ENCODE results near the gene EFR3B.

The EFR3B gene

GRCh38 chr2:25041307-25041927, 459 bp upstream of the EFR3B start (continued):
- TF ChIP-seq ZIC2 (tag by site-specific recombination; IDR thresholded peaks at IDR 0.05) (peak; percentile 34), ZNF792 (tag by site-specific recombination; IDR thresholded peaks at IDR 0.05) (no peak), ZNF555 (tag by site-specific recombination; conservative IDR thresholded peaks at IDR 0.05) (no peak), ZNF704 (tag by site-specific recombination; IDR thresholded peaks at IDR 0.05) (no peak), ZNF600 (tag by site-specific recombination; IDR thresholded peaks at IDR 0.05) (peak; percentile 47; the same call in 1 of the 2 replicates), GLIS1 (tag by site-specific recombination; IDR thresholded peaks at IDR 0.05) (peak; percentile 49; the same call in 1 of the 2 replicates), ZBTB10 (tag by site-specific recombination; IDR thresholded peaks at IDR 0.05) (peak; percentile 75), REPIN1 (tag by site-specific recombination; IDR thresholded peaks at IDR 0.05; ENCODE audit: low read depth) (no peak), HOXA7 (CRISPR knock-in tag; IDR thresholded peaks at IDR 0.05; ENCODE audit: borderline replicate concordance) (no peak), ZFP37 (tag by site-specific recombination; IDR thresholded peaks at IDR 0.05) (no peak), ZNF280D (tag by site-specific recombination; IDR thresholded peaks at IDR 0.05) (no peak), ZNF362 (tag by site-specific recombination; IDR thresholded peaks at IDR 0.05) (peak; percentile 89), ZNF398 (tag by site-specific recombination; IDR thresholded peaks at IDR 0.05) (no peak), ZNF548 (tag by site-specific recombination; IDR thresholded peaks at IDR 0.05) (no peak), ZNF423 (tag by site-specific recombination; IDR thresholded peaks at IDR 0.05) (peak; percentile 46; the same call in 1 of the 2 replicates), GLIS2 (tag by site-specific recombination; IDR thresholded peaks at IDR 0.05) (peak; percentile 80), ZFP41 (tag by site-specific recombination; IDR thresholded peaks at IDR 0.05; ENCODE audit: borderline replicate concordance) (no peak), ZNF2 (tag by site-specific recombination; IDR thresholded peaks at IDR 0.05) (no peak), PRDM10 (tag by site-specific recombination; IDR thresholded peaks at IDR 0.05) (0 out of 2 replicates have a peak, but pooled peaks have one; percentile 9), ZNF416 (tag by site-specific recombination; IDR thresholded peaks at IDR 0.05) (no peak), ZNF24 (tag by site-specific recombination; IDR thresholded peaks at IDR 0.05) (no peak), ZNF138 (tag by site-specific recombination; IDR thresholded peaks at IDR 0.05; ENCODE audit: borderline replicate concordance) (no peak), HOXD13 (CRISPR knock-in tag; IDR thresholded peaks at IDR 0.05; ENCODE audit: borderline replicate concordance) (peak; percentile 31; the same call in 1 of the 2 replicates), ZBTB20 (tag by site-specific recombination; IDR thresholded peaks at IDR 0.05) (peak; percentile 63; the same call in 1 of the 2 replicates), ZNF843 (tag by site-specific recombination; IDR thresholded peaks at IDR 0.05) (no peak), ZNF324 (tag by site-specific recombination; IDR thresholded peaks at IDR 0.05) (no peak)
